K562 (cell line): ENCODE results near the gene PRKAR2B. TPM values are rescaled to one million over a fixed set of nuclear protein-coding genes. Genes with fewer than 3 reads are reported as not detected.

ENCODE experiments used
- BMI1 ChIP-seq: fragments of 150-350 bp; IDR thresholded peaks from 2 replicates; pipeline ENCODE4 v1.6.1; 2014; ENCODE audit warnings: low read length
- BRF1 ChIP-seq: IDR thresholded peaks from 3 replicates; pipeline ENCODE4 v1.6.1; 2011; ENCODE audit warnings: borderline replicate concordance, mild to moderate bottlenecking; ENCODE audit not compliant: insufficient read length; ENCODE audit errors: extremely low read depth
- CHD7 ChIP-seq: fragments of 200-600 bp; sonication (generic); IDR thresholded peaks from one replicate; pipeline ENCODE4 v1.6.1; 2012; ENCODE audit warnings: mild to moderate bottlenecking, low read depth, low read length, inconsistent platforms
- CREM ChIP-seq: IDR thresholded peaks from 2 replicates; pipeline ENCODE4 v1.6.1; 2014; ENCODE audit warnings: antibody characterized with exemption, low read depth
- DACH1 ChIP-seq: fragments of 450-650 bp; IDR thresholded peaks from 2 replicates; pipeline ENCODE4 v1.6.1; 2018; ENCODE audit not compliant: partially characterized antibody
- IRF1 ChIP-seq: sonication (generic); formaldehyde crosslinking; IDR thresholded peaks from 2 replicates; pipeline ENCODE4 v1.8.0; 2022; ENCODE audit warnings: missing genetic modification reagents, mild to moderate bottlenecking, borderline replicate concordance
- KLF1 ChIP-seq: fragments of 450-650 bp; IDR thresholded peaks from 2 replicates; pipeline ENCODE4 v1.6.1; 2016; ENCODE audit warnings: missing genetic modification characterization, missing compliant biosample characterization
- RAD21 ChIP-seq, 2 experiments: fragments of 250-450 bp in 1 of 2; fragments of 450-650 bp in 1 of 2; sonication (Bioruptor Pico) in 1 of 2; formaldehyde crosslinking in 1 of 2; IDR thresholded peaks in 1 of 2; conservative IDR thresholded peaks in 1 of 2; 2 replicates each; pipeline versions ENCODE4 v1.4.0 to v1.8.0; 2020 to 2022; ENCODE audit warnings: mild to moderate bottlenecking in 2 of 2, moderate library complexity in 1 of 2
- SMARCC2 ChIP-seq: fragments of 450-650 bp; IDR thresholded peaks from 2 replicates; pipeline ENCODE4 v1.6.1; 2017; ENCODE audit warnings: antibody characterized with exemption, moderate library complexity, mild to moderate bottlenecking, low read depth
- TCF7 ChIP-seq: sonication (generic); IDR thresholded peaks from 2 replicates; pipeline ENCODE4 v1.6.1; 2016; ENCODE audit warnings: antibody characterized with exemption, borderline replicate concordance
- TFAM ChIP-seq: fragments of 250-450 bp; sonication (Bioruptor Pico); conservative IDR thresholded peaks from 2 replicates; pipeline ENCODE4 v1.5.0; 2021; ENCODE audit warnings: mild to moderate bottlenecking, moderate library complexity
- ZBTB17 ChIP-seq: fragments of 450-650 bp; formaldehyde crosslinking; IDR thresholded peaks from 2 replicates; pipeline ENCODE4 v1.4.0; 2020; ENCODE audit warnings: mild to moderate bottlenecking
- ZC3H8 ChIP-seq: fragments of 450-650 bp; IDR thresholded peaks from 2 replicates; pipeline ENCODE4 v1.6.1; 2017
- ZFP36 ChIP-seq: fragments of 150-350 bp; IDR thresholded peaks from 2 replicates; pipeline ENCODE4 v1.6.1; 2018; ENCODE audit warnings: low read length, low read depth; ENCODE audit not compliant: partially characterized antibody
- ZNF239 ChIP-seq: fragments of 250-450 bp; sonication (Bioruptor Pico); IDR thresholded peaks from 2 replicates; pipeline ENCODE4 v1.4.0; 2020; ENCODE audit warnings: mild to moderate bottlenecking
- ZNF282 ChIP-seq: sonication (generic); formaldehyde crosslinking; IDR thresholded peaks from 2 replicates; pipeline ENCODE4 v1.8.1; 2023; ENCODE audit warnings: missing genetic modification reagents
- polyA plus RNA-seq, 8 experiments: library from polyadenylated mRNA; depleted of rRNA in 4 of 8; stranded (reverse) in 5 of 8; unstranded in 3 of 8; fragments of >200 nt; fragmentation: Nextera tagmentation in 2 of 8; fragmentation: Illumina TruSeq in 1 of 8; extraction: Ambion mirVana in 2 of 8; extraction: Trizol in 1 of 8; gene quantifications; 2 replicates each; pipeline versions ENCODE4 v1.2.1 to v1.2.3, GENCODE V29; 2011 to 2014; ENCODE audit warnings: inconsistent platforms in 1 of 8, missing spikeins in 1 of 8
- total RNA-seq, 7 experiments: library from RNA; depleted of rRNA in 6 of 7; stranded (reverse); fragments of >200 nt in 6 of 7; fragmentation: Illumina TruSeq in 2 of 7; extraction: Trizol in 2 of 7; gene quantifications; 2 replicates each; pipeline versions ENCODE4 v1.2.1 to v1.2.3, GENCODE V29; 2011 to 2021; ENCODE audit warnings: low replicate concordance in 1 of 7

PRKAR2B gene
- total and polyA plus RNA-seq, 9 of the 15 experiments (the other 6 are each of a cell fraction or from before 2014, with no cell fraction given): 59.0 to 173 (median 129) TPM

GRCh38 chr7:107075863-107076574 is 31.5 kb downstream of the PRKAR2B start (continued):
- TF ChIP-seq CHD7 (no peak), IRF1 (CRISPR knock-in tag) (no peak), ZNF282 (CRISPR knock-in tag) (no peak), BRF1 (no peak), TCF7 (no peak), SMARCC2 (peak; percentile 30; the same call in 1 of the 2 replicates), BMI1 (no peak), CREM (no peak), ZNF239 (CRISPR knock-in tag) (no peak), ZFP36 (no peak), ZC3H8 (no peak), DACH1 (no peak), RAD21 (CRISPR knock-in tag; conservative IDR thresholded peaks at IDR 0.05 in 1 of 2, IDR thresholded peaks at IDR 0.05 in 1 of 2) (no peak), TFAM (no peak), KLF1 (tag) (no peak), ZBTB17 (no peak)
